8988T (cell line): ENCODE results near the gene BLID.

ENCODE experiments used
- DNase-seq: peaks from one replicate; pipeline ENCODE4 v3.0.0; 2011

BLID gene

GRCh38 chr11:122138744-122139594, 23.0 kb upstream of the BLID start:
- DNase-seq: no peak

DNA sequence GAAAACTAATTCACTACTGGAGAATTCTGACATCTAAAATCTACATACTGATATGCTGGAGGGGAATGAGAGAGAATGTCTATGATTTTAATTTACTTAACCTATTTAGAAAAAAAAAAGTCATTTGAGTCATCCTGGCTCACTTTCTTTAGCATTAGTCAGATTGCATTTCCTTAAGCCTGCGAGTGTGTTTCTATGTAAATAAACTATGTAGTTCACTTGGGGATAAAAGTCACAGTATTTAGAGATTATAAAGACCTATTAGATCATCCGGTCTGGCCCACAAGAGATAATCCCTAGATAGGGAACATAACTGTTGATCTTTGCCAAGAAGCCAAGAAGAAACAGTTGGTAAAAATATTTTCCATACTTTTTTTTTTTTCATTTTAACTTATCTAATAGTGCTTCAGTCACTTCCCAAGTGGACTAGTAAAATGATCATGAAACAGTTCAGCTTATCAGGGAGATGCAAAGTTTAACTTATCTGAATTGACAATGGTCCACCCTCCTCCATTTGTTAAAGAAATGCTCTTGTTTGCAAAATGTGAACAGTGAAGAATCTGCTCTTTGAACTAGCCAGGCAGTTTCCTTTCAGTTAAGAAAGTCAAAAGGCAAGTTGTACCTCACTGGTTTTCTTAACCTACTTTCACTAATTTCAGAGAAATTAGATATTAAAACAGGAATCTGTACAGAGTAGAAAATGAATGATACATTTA, 21.2 kb upstream of the BLID start:
- DNase-seq: no peak

- no peak for DNase-seq
Measured at GRCh38 chr11:122131126-122131525, 15.1 kb upstream of the BLID start.

DNA sequence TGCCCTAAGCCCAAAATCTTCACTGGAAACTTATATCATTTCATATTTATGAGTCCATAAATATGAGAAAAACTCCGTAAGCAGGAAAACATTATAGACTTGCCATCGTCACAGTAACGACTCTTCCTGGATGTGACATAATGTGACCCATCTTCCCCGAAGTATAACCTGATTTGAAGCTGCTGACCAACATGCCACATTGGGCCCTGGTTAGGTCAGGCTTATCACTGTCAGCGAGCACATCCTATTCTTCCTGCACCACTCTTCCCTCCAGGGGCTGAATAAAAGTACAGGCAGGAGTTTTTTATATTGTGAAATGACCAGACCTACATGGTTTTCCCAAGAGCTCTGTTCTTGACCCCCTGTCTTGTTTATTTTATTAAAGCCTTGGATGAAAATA, 12.1 kb upstream of the BLID start:
- DNase-seq: no peak

GRCh38 chr11:122127020-122127419, 11.0 kb upstream of the BLID start:
- DNase-seq: no peak

- no peak for DNase-seq
Measured at GRCh38 chr11:122126024-122126688, 10.1 kb upstream of the BLID start.

DNA sequence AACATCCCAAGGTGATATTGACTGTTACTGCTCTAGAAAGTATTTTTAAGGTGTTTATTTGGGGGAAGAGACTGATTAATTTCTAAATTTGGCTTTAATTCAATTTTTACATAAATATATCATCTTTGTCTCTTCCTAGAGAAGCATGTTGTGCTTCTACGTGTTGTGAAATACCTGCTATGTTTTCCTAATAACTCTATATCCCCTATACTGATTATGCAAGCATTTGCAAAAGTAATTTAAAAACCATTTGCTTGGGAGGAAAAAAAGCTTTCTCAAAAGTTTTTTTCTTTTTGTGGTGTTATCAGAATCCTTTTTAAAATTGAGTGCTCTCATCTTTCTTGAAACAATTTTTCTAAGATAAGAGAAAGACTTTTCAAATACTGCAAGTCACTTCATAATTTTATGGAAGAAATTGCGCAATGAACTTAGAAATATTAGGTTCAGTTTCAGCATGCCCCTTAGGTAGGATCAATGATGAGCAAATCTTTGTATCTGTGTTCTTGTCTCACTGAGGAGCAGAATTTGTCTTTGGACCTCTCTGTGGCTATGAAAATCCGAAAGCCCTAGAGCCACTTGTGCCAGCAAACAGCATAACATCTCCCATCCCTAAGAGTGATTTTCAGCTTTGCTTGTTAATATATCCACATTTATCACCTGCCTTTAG, 7.4 kb upstream of the BLID start:
- no peak for DNase-seq

DNA sequence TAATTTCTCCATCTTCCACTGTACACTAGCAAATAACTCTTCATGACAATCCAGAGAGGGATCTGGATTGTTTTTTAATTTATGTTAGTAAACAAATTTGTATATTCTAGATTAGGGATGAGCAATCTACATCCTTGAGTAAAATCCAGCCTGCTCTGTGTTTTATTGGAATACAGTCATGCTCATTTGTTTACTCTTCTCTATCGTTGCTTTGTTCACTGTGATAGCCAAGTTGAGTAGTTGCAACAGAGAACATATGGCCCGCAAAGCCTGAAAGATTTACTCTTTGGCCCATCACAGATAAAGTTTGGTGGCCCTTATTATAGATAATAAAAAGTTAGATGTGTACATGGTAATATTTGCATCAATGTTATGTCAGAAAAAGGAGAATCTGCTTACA, 6.2 kb upstream of the BLID start:
- DNase-seq: no peak

DNA sequence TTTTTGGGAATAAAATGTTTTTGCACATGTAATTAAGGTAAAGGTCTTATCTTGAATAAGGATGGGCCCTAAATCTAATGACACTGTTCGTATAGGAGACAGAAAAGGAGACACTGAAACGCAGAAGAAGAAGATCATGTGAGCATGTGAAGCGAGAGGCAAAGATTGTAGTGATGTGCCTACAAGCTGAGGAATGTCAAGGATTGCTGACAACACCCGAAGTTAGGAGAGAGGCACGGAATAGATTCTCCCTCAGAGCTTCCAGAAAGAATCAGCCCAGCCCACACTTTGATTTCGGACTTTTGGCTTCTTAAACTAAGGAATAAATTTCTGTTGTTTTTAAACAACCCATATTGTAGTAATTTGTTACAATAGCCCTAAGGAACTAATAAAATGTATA, 4.1 kb upstream of the BLID start:
- no peak for DNase-seq

GRCh38 chr11:122116591-122116990, 576 bp upstream of the BLID start:
- no peak for DNase-seq

GRCh38 chr11:122114976-122115375, 1.0 kb downstream of the BLID start:
- DNase-seq: no peak

- DNase-seq: no peak
Measured at GRCh38 chr11:122113836-122114825, 1.9 kb downstream of the BLID start.

- no peak for DNase-seq
Measured at GRCh38 chr11:122112470-122113365, 3.3 kb downstream of the BLID start.

DNA sequence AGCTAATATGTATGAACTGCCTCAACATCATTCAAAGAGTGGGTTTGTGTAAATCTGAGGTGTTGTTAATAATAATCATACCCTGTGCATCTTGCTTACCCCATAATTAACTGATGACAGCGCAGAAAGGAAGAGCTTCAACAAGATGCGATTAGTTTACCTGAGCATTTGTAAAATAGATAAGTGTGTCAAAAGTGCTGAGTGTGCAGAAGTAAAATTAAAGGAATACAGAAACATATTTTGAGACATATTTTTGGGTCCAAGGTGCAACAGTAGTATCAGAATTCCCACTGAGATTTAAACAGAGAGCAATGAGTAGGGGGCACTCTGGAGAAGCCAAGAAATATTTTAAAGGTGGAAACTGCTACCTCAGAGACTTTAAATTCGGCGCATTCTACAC, 6.1 kb downstream of the BLID start:
- DNase-seq: no peak

GRCh38 chr11:122108828-122109227, 7.2 kb downstream of the BLID start:
- DNase-seq: no peak

GRCh38 chr11:122108192-122108799, 7.7 kb downstream of the BLID start:
- no peak for DNase-seq

- DNase-seq: no peak
Measured at GRCh38 chr11:122107566-122107965, 8.4 kb downstream of the BLID start.

- DNase-seq: no peak
Measured at GRCh38 chr11:122107045-122107444, 9.0 kb downstream of the BLID start.

GRCh38 chr11:122105044-122105758, 10.8 kb downstream of the BLID start:
- DNase-seq: no peak

GRCh38 chr11:122104341-122104740, 11.7 kb downstream of the BLID start:
- no peak for DNase-seq
